K562 (cell line): Measurements from ENCODE around the gene RORC. TPM values are rescaled to one million over a fixed set of nuclear protein-coding genes. Genes with fewer than 3 reads are reported as not detected.

Experiments
- ATAC-seq: fragments of 200-7000 bp; cut with Tn5 transposase; 3 replicates; pipeline ENCODE4 v1.9.1; 2020; ENCODE audit warnings: moderate library complexity
- BruUV-seq: library from RNA; stranded (reverse); fragments of 400-500 nt; replicated peaks from 2 replicates; lab custom pipeline; 2021; lab: Mats Ljungman, UMichigan
- CTCF ChIA-PET: fragments of 300-600 bp; formaldehyde crosslinking; extraction: SDS; loops from one replicate; lab custom pipeline; 2021; ENCODE audit warnings: low intra/inter-chr PET ratio; lab: Yijun Ruan, JAX
- POLR2A ChIA-PET: fragments of 300-600, 350-650 bp; sonication (Branson Sonifier 250); formaldehyde crosslinking; extraction: SDS; loops from one replicate; lab custom pipeline; 2021; ENCODE audit warnings: antibody characterized with exemption, inconsistent platforms; lab: Yijun Ruan, JAX
- DNase-seq, 4 experiments: peaks; one replicate each; pipeline versions ENCODE4 v3.0.0 to v3.0.0-alpha.2; 2011 to 2018; ENCODE audit warnings: low spot score in 3 of 4, mixed read lengths in 3 of 4; ENCODE audit errors: extremely low read depth in 1 of 4
- FAIRE-seq: peaks from 2 replicates; lab custom pipeline; 2011; peaks lifted over from hg19 to GRCh38; lab: Jason Lieb, UNC
- H2AFZ ChIP-seq: 2 replicates; pipeline ENCODE4 v1.6.0; 2011; ENCODE audit warnings: low read depth, low read length, control low read depth, inconsistent platforms
- H3K27ac ChIP-seq: fragments of 200-600 bp; 3 replicates; pipeline ENCODE4 v1.8.0; 2011; ENCODE audit warnings: low read depth, mild to moderate bottlenecking, control low read depth, inconsistent platforms, low read length, moderate library complexity, mixed read lengths; ENCODE audit errors: extremely low read depth
- H3K27me3 ChIP-seq, 2 experiments: fragments of 300-600 bp in 1 of 2; 2 replicates in 1 of 2; 3 replicates in 1 of 2; pipeline versions ENCODE4 v1.6.0 to v1.8.0; 2011; ENCODE audit warnings: inconsistent platforms in 2 of 2, low read length in 2 of 2, mild to moderate bottlenecking in 1 of 2, mixed read lengths in 1 of 2, moderate library complexity in 1 of 2; ENCODE audit not compliant: control insufficient read depth in 2 of 2, insufficient read depth in 2 of 2
- H3K36me3 ChIP-seq: fragments of 300-600 bp; 3 replicates; pipeline ENCODE4 v1.8.0; 2011; ENCODE audit warnings: mild to moderate bottlenecking, low read length, inconsistent platforms; ENCODE audit not compliant: control insufficient read depth, insufficient read depth
- H3K4me1 ChIP-seq, 2 experiments: fragments of 200-600 bp in 1 of 2; replicated peaks in 1 of 2; 2 replicates in 1 of 2; 3 replicates in 1 of 2; pipeline versions ENCODE4 v1.5.1 to v1.8.0; 2011; ENCODE audit warnings: inconsistent platforms in 2 of 2, low read length in 2 of 2, mild to moderate bottlenecking in 1 of 2, mixed read lengths in 1 of 2, moderate library complexity in 1 of 2; ENCODE audit not compliant: control insufficient read depth in 2 of 2, insufficient read depth in 2 of 2
- H3K4me2 ChIP-seq: 2 replicates; pipeline ENCODE4 v1.6.1; 2011; ENCODE audit warnings: low read length, control low read depth, inconsistent platforms, mixed read lengths; ENCODE audit not compliant: insufficient read depth
- H3K4me3 ChIP-seq: fragments of 200-600 bp; sonication (generic), shearing (Covaris generic); 2 replicates; pipeline ENCODE4 v1.5.1; 2016; ENCODE audit warnings: control low read depth, inconsistent platforms
- H3K79me2 ChIP-seq: fragments of 200-600 bp; 3 replicates; pipeline ENCODE4 v1.8.0; 2011; ENCODE audit warnings: low read length, inconsistent platforms; ENCODE audit not compliant: control insufficient read depth, insufficient read depth
- H3K9ac ChIP-seq, 2 experiments: 2 replicates each; pipeline versions ENCODE4 v1.6.0 to v1.6.1; 2011; ENCODE audit warnings: low read depth in 2 of 2, low read length in 2 of 2, control low read depth in 1 of 2, inconsistent platforms in 1 of 2, mild to moderate bottlenecking in 1 of 2, mixed read lengths in 1 of 2; ENCODE audit not compliant: insufficient read depth in 1 of 2
- H3K9me1 ChIP-seq: one replicate; pipeline ENCODE4 v1.6.0; 2011; ENCODE audit warnings: inconsistent platforms, mild to moderate bottlenecking, low read length, moderate library complexity; ENCODE audit not compliant: control insufficient read depth, insufficient read depth
- H3K9me3 ChIP-seq: replicated peaks from 2 replicates; pipeline ENCODE4 v1.5.1; 2011; ENCODE audit warnings: low read depth, low read length, inconsistent platforms; ENCODE audit not compliant: control insufficient read depth, insufficient read depth
- H4K20me1 ChIP-seq: replicated peaks from 2 replicates; pipeline ENCODE4 v1.6.1; 2011; ENCODE audit warnings: low read length, inconsistent platforms, mixed read lengths; ENCODE audit not compliant: control insufficient read depth, insufficient read depth
- CREB1 ChIP-seq, 2 experiments: sonication (generic) in 1 of 2; formaldehyde crosslinking in 1 of 2; IDR thresholded peaks; 2 replicates each; pipeline versions ENCODE4 v1.6.1 to v1.8.0; 2012 to 2022; ENCODE audit warnings: inconsistent platforms in 1 of 2, mild to moderate bottlenecking in 1 of 2, missing genetic modification reagents in 1 of 2, moderate library complexity in 1 of 2
- CREM ChIP-seq: IDR thresholded peaks from 2 replicates; pipeline ENCODE4 v1.6.1; 2014; ENCODE audit warnings: antibody characterized with exemption, low read depth
- HOXB6 ChIP-seq: fragments of 250-450 bp; sonication (Bioruptor Pico); IDR thresholded peaks from 2 replicates; pipeline ENCODE4 v1.5.1; 2022; ENCODE audit warnings: mild to moderate bottlenecking, borderline replicate concordance
- RFX5 ChIP-seq: IDR thresholded peaks from 2 replicates; pipeline ENCODE4 v1.6.1; 2011; ENCODE audit warnings: low read depth, mild to moderate bottlenecking, improper control_type of control experiment, low read length
- SREBF1 ChIP-seq: fragments of 150-350 bp; IDR thresholded peaks from 2 replicates; pipeline ENCODE4 v1.6.1; 2014; ENCODE audit warnings: antibody characterized with exemption, low read depth, low read length, borderline replicate concordance
- ZNF124 ChIP-seq: sonication (generic); formaldehyde crosslinking; IDR thresholded peaks from 2 replicates; pipeline ENCODE4 v1.8.1; 2022; ENCODE audit warnings: missing genetic modification reagents
- ZNF696 ChIP-seq: fragments of 250-450 bp; sonication (Bioruptor Pico); conservative IDR thresholded peaks from 2 replicates; pipeline ENCODE4 v1.4.0; 2020; ENCODE audit warnings: mild to moderate bottlenecking, moderate library complexity
- WGBS: fragments of 100-300 bp; shearing (Covaris generic); methylation state at CpG from one replicate; pipeline ENCODE4 v1.1.6; 2016; ENCODE audit warnings: low coverage, mixed read lengths; ENCODE audit not compliant: insufficient coverage; ENCODE audit errors: missing lambda C conversion rate; 5-methylcytosine and 5-hydroxymethylcytosine counted together
- in situ Hi-C: fragments of 300-500 bp; cut with MboI; formaldehyde crosslinking; loops from 4 replicates; pipeline ENCODE4 v1.15.0; 2018; ENCODE audit warnings: inconsistent platforms, mixed read lengths
- intact Hi-C: fragments of 100-400 bp; cut with micrococcal nuclease; formaldehyde crosslinking; loops from 2 replicates; pipeline ENCODE4 v1.14.2; 2022
- polyA plus RNA-seq, 8 experiments: library from polyadenylated mRNA; depleted of rRNA in 4 of 8; stranded (reverse) in 5 of 8; unstranded in 3 of 8; fragments of >200 nt; fragmentation: Nextera tagmentation in 2 of 8; fragmentation: Illumina TruSeq in 1 of 8; extraction: Ambion mirVana in 2 of 8; extraction: Trizol in 1 of 8; gene quantifications; 2 replicates each; pipeline versions ENCODE4 v1.2.1 to v1.2.3, GENCODE V29; 2011 to 2014; ENCODE audit warnings: inconsistent platforms in 1 of 8, missing spikeins in 1 of 8
- total RNA-seq, 7 experiments: library from RNA; depleted of rRNA in 6 of 7; stranded (reverse); fragments of >200 nt in 6 of 7; fragmentation: Illumina TruSeq in 2 of 7; extraction: Trizol in 2 of 7; gene quantifications; 2 replicates each; pipeline versions ENCODE4 v1.2.1 to v1.2.3, GENCODE V29; 2011 to 2021; ENCODE audit warnings: low replicate concordance in 1 of 7
- TF ChIP-seq, protein P1 (sequence below): fragments of 250-450 bp; sonication (Bioruptor Pico); IDR thresholded peaks from 2 replicates; pipeline ENCODE4 v1.8.0; 2021; ENCODE audit warnings: mild to moderate bottlenecking, moderate library complexity

Gene RORC
- total and polyA plus RNA-seq, 9 of the 15 experiments (the other 6 are each of a cell fraction or from before 2014, with no cell fraction given): not detected

DNA sequence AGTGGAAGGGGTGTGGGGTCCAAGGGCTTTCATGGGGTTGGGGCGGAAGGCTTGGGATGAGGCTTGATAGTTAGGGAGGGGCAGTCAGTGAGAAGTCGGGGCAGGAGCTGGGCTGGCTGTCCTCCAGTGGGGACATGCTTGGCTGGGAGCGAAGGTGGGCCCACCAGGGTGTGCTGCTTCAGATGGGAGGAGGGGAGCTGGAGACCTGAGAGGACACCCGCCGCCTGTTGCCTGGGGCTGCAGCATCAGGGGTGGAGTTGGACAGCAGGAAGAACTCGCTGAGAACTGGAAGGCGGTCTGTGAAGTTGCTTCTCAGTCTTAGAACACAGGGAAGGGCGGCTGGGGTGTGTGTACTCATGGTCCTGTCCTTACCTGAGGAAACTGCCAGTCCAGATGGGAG is 20.3 kb upstream of the RORC start:
- H3K27me3 ChIP-seq: peaks cover 34 to 62% of the 10 kb centered on the region in 2 experiments
- POLR2A ChIA-PET: interaction anchor here (0.7 kb wide), 1 partner anchor 312 kb away, joined by 3 read pairs; the partner anchor contains the start of gene TUFT1
- H3K79me2 ChIP-seq: no peaks in the 10 kb centered on the region
- WGBS: 4% methylated on average over 5 of the region's 8 CpGs
- peaks cover under 1% of the 10 kb centered on the region for H3K9me1 ChIP-seq
- H4K20me1 ChIP-seq: 0 out of 2 replicates have a peak, but pooled peaks cover 3% of the 10 kb centered on the region
- H2AFZ ChIP-seq: no peak overlapping the region
- no TSS peak for BruUV-seq
- CTCF ChIA-PET: no interaction called here
- DNase-seq: no peak
- no peak overlapping the region for H3K4me3 ChIP-seq
- peaks cover 5 to 7% of the 10 kb centered on the region in 2 experiments; a peak in 2 of 5 replicates for H3K4me1 ChIP-seq
- intact Hi-C loops: no loop called here
- no peak for FAIRE-seq
- H3K36me3 ChIP-seq: no peaks in the 10 kb centered on the region
- in situ Hi-C loops: no loop called here
- no peak overlapping the region for H3K27ac ChIP-seq
- no peak for ATAC-seq
- H3K4me2 ChIP-seq: no peak overlapping the region
- no peak overlapping the region for H3K9ac ChIP-seq
- H3K9me3 ChIP-seq: no peaks in the 10 kb centered on the region
- TF ChIP-seq SREBF1: no peak
- no peak for TF ChIP-seq RFX5
- no peak for TF ChIP-seq CREB1 (IDR thresholded peaks at IDR 0.05)
- no peak for TF ChIP-seq CREB1 (CRISPR knock-in tag; IDR thresholded peaks at IDR 0.05)
- TF ChIP-seq, protein P1, sequence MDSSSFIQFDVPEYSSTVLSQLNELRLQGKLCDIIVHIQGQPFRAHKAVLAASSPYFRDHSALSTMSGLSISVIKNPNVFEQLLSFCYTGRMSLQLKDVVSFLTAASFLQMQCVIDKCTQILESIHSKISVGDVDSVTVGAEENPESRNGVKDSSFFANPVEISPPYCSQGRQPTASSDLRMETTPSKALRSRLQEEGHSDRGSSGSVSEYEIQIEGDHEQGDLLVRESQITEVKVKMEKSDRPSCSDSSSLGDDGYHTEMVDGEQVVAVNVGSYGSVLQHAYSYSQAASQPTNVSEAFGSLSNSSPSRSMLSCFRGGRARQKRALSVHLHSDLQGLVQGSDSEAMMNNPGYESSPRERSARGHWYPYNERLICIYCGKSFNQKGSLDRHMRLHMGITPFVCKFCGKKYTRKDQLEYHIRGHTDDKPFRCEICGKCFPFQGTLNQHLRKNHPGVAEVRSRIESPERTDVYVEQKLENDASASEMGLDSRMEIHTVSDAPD (CRISPR knock-in tag): no peak
- TF ChIP-seq CREM: no peak
- no peak for TF ChIP-seq ZNF124 (CRISPR knock-in tag)
- TF ChIP-seq HOXB6 (CRISPR knock-in tag): no peak
- TF ChIP-seq ZNF696 (CRISPR knock-in tag): no peak
